ENCODE results near the gene GP1BB.

DNA sequence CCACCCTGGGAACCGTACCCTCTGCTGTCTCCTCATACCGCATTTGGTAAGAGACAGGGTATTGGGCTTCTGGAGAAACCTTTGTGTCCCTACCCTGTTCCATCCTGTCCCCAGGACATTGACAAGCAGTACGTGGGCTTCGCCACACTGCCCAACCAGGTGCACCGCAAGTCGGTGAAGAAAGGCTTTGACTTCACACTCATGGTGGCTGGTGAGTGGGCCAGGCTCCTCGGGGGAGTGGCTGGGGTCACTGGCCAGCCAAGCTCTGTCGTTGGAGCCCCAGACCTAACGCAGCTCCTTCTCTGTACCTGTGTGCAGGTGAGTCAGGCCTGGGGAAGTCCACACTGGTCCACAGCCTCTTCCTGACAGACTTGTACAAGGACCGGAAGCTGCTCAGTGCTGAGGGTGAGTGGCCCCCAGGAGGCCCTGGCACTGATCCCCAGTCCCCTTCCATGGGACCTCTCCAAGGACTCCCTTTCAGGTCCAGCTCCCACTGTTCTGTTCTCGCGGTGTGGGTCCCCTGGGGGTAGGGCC, 3.8 kb upstream of the GP1BB start:
- TF ChIP-seq PBX3 (IDR thresholded peaks at IDR 0.05; ENCODE audit: insufficient replicate concordance, low read depth, low read length) (no peak), HDAC6 (IDR thresholded peaks at IDR 0.05; ENCODE audit: unreplicated experiment) (no peak), HDGF (IDR thresholded peaks at IDR 0.05) (no peak)
- TF ChIP-seq, protein P1, sequence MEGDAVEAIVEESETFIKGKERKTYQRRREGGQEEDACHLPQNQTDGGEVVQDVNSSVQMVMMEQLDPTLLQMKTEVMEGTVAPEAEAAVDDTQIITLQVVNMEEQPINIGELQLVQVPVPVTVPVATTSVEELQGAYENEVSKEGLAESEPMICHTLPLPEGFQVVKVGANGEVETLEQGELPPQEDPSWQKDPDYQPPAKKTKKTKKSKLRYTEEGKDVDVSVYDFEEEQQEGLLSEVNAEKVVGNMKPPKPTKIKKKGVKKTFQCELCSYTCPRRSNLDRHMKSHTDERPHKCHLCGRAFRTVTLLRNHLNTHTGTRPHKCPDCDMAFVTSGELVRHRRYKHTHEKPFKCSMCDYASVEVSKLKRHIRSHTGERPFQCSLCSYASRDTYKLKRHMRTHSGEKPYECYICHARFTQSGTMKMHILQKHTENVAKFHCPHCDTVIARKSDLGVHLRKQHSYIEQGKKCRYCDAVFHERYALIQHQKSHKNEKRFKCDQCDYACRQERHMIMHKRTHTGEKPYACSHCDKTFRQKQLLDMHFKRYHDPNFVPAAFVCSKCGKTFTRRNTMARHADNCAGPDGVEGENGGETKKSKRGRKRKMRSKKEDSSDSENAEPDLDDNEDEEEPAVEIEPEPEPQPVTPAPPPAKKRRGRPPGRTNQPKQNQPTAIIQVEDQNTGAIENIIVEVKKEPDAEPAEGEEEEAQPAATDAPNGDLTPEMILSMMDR (IDR thresholded peaks at IDR 0.05 in 2 of 3, conservative IDR thresholded peaks at IDR 0.05 in 1 of 3; ENCODE audit: control insufficient read depth in 2 of 3, extremely low read depth in 1 of 3, insufficient read depth in 1 of 3, low read depth in 3 of 3, low read length in 3 of 3) = no peak
